Endothelial cell of umbilical vein (primary cell): Measurements from ENCODE around the gene FAM83F. TPM values are rescaled to one million over a fixed set of nuclear protein-coding genes. Genes with fewer than 3 reads are reported as not detected.

Experiments
- BruUV-seq: library from RNA; stranded (reverse); fragments of 400-500 nt; replicated peaks from 2 replicates; lab custom pipeline; 2021; lab: Mats Ljungman, UMichigan
- CTCF ChIA-PET: fragments of 300-600, 350-600 bp; sonication (Branson Sonifier 250); formaldehyde crosslinking; loops from one replicate; lab custom pipeline; 2021; ENCODE audit warnings: antibody characterized with exemption, inconsistent platforms; lab: Charles Lee
- POLR2A ChIA-PET: fragments of 300-600, 350-600 bp; sonication (Branson Sonifier 250); formaldehyde crosslinking; loops from one replicate; lab custom pipeline; 2021; ENCODE audit warnings: antibody characterized with exemption, inconsistent platforms; lab: Charles Lee
- DNase-seq: peaks from one replicate; pipeline ENCODE4 v3.0.0-alpha.2; 2011; ENCODE audit warnings: low read depth, low spot score
- FAIRE-seq: peaks from 2 replicates; lab custom pipeline; 2011; peaks lifted over from hg19 to GRCh38; lab: Jason Lieb, UNC
- H2AFZ ChIP-seq: 2 replicates; pipeline ENCODE4 v1.6.0; 2012; ENCODE audit warnings: low read depth, low read length, control low read depth, inconsistent platforms
- H3K27ac ChIP-seq: 2 replicates; pipeline ENCODE4 v1.5.1; 2011; ENCODE audit warnings: low read depth, mild to moderate bottlenecking, control low read depth, low read length, moderate library complexity; ENCODE audit not compliant: insufficient read depth
- H3K27me3 ChIP-seq, 2 experiments: 2 replicates each; pipeline versions ENCODE4 v1.6.0 to v1.6.1; 2011; ENCODE audit warnings: low read length in 2 of 2, mixed read lengths in 1 of 2; ENCODE audit not compliant: control insufficient read depth in 2 of 2, insufficient read depth in 2 of 2
- H3K36me3 ChIP-seq, 2 experiments: 2 replicates in 1 of 2; 3 replicates in 1 of 2; pipeline ENCODE4 v1.5.1; 2011; ENCODE audit warnings: low read length in 2 of 2, mild to moderate bottlenecking in 1 of 2, moderate library complexity in 1 of 2; ENCODE audit not compliant: control insufficient read depth in 2 of 2, insufficient read depth in 2 of 2; ENCODE audit errors: extremely low read depth in 1 of 2
- H3K4me1 ChIP-seq: 3 replicates; pipeline ENCODE4 v1.5.1; 2011; ENCODE audit warnings: mild to moderate bottlenecking, low read length; ENCODE audit not compliant: control insufficient read depth, insufficient read depth; ENCODE audit errors: extremely low read depth
- H3K4me2 ChIP-seq: 2 replicates; pipeline ENCODE4 v1.6.1; 2011; ENCODE audit warnings: low read length, control low read depth, mixed read lengths; ENCODE audit not compliant: insufficient read depth
- H3K4me3 ChIP-seq, 3 experiments: fragments of 200-600 bp in 1 of 3; sonication (generic), shearing (Covaris generic) in 1 of 3; replicated peaks in 1 of 3; 2 replicates each; pipeline ENCODE4 v1.5.1; 2011 to 2016; ENCODE audit warnings: control low read depth in 3 of 3, low read length in 3 of 3, mild to moderate bottlenecking in 2 of 3, inconsistent platforms in 1 of 3, low read depth in 1 of 3, moderate library complexity in 1 of 3; ENCODE audit not compliant: insufficient read depth in 1 of 3
- H3K79me2 ChIP-seq: 2 replicates; pipeline ENCODE4 v1.6.0; 2012; ENCODE audit warnings: low read length, inconsistent platforms; ENCODE audit not compliant: control insufficient read depth, insufficient read depth
- H3K9ac ChIP-seq: replicated peaks from 2 replicates; pipeline ENCODE3; 2011; ENCODE audit warnings: low read length, control low read depth; ENCODE audit not compliant: insufficient read depth; ENCODE audit errors: extremely low read depth
- H3K9me1 ChIP-seq: replicated peaks from 3 replicates; pipeline ENCODE4 v1.6.0; 2011; ENCODE audit warnings: mild to moderate bottlenecking, low read length; ENCODE audit not compliant: control insufficient read depth, insufficient read depth; ENCODE audit errors: extremely low read depth
- H3K9me3 ChIP-seq: replicated peaks from 2 replicates; pipeline ENCODE4 v1.5.1; 2012; ENCODE audit warnings: low read length, inconsistent platforms; ENCODE audit not compliant: control insufficient read depth, insufficient read depth
- H4K20me1 ChIP-seq: replicated peaks from 2 replicates; pipeline ENCODE3; 2011; ENCODE audit warnings: mild to moderate bottlenecking, low read length; ENCODE audit not compliant: control insufficient read depth, insufficient read depth; ENCODE audit errors: extremely low read depth
- CTCF ChIP-seq, 2 donors: IDR thresholded peaks; 1 replicate in 1 of 2; 2 replicates in 1 of 2; pipeline ENCODE4 v1.5.1; 2011; ENCODE audit warnings: low read length in 2 of 2, mild to moderate bottlenecking in 2 of 2, moderate library complexity in 2 of 2, control low read depth in 1 of 2, inconsistent platforms in 1 of 2, low read depth in 1 of 2; ENCODE audit not compliant: insufficient read depth in 1 of 2; ENCODE audit errors: extremely low read depth in 1 of 2
- EZH2 ChIP-seq: IDR thresholded peaks from 2 replicates; pipeline ENCODE4 v1.6.1; 2012; ENCODE audit warnings: borderline replicate concordance, low read depth, mild to moderate bottlenecking, moderate library complexity, low read length, inconsistent platforms; ENCODE audit not compliant: severe bottlenecking
- FOS ChIP-seq: IDR thresholded peaks from 2 replicates; pipeline ENCODE4 v1.6.1; 2011; ENCODE audit warnings: mild to moderate bottlenecking, low read length, moderate library complexity, borderline replicate concordance; ENCODE audit not compliant: insufficient read depth
- GATA2 ChIP-seq: IDR thresholded peaks from 2 replicates; pipeline ENCODE4 v1.7.0; 2011; ENCODE audit warnings: low read depth, mild to moderate bottlenecking, moderate library complexity, mixed read lengths, low read length; ENCODE audit not compliant: insufficient read length, insufficient read depth
- JUN ChIP-seq: IDR thresholded peaks from 2 replicates; pipeline ENCODE4 v1.6.1; 2011; ENCODE audit warnings: borderline replicate concordance, low read depth; ENCODE audit not compliant: insufficient read length, insufficient read depth
- MAX ChIP-seq: IDR thresholded peaks from 2 replicates; pipeline ENCODE4 v1.6.1; 2011; ENCODE audit not compliant: insufficient read depth, insufficient read length
- MYC ChIP-seq: IDR thresholded peaks from one replicate; pipeline ENCODE4 v1.6.1; 2011; ENCODE audit warnings: mild to moderate bottlenecking, low read depth, low read length
- POLR2A ChIP-seq: IDR thresholded peaks from 2 replicates; pipeline ENCODE4 v1.6.1; 2012; ENCODE audit warnings: low read depth, mild to moderate bottlenecking, control low read depth, low read length
- POLR2AphosphoS5 ChIP-seq: IDR thresholded peaks from 2 replicates; pipeline ENCODE4 v1.6.1; 2012; ENCODE audit warnings: low read depth, mild to moderate bottlenecking, control low read depth, low read length, moderate library complexity; ENCODE audit not compliant: insufficient read depth
- dilution Hi-C: fragments of 300-500 bp; cut with MboI; formaldehyde crosslinking; loops from one replicate; pipeline ENCODE4 v1.15.0; 2019; ENCODE audit warnings: low sequenced_read_pairs; ENCODE audit not compliant: extremely low pct_ligation_motif_present
- intact Hi-C: fragments of 100-400 bp; cut with micrococcal nuclease; formaldehyde crosslinking; loops from one replicate; pipeline ENCODE4 v1.10.0; 2022
- polyA plus RNA-seq, 4 experiments: library from polyadenylated mRNA; depleted of rRNA in 3 of 4; stranded (reverse) in 3 of 4; unstranded in 1 of 4; fragments of >200 nt; gene quantifications; 2 replicates each; pipeline versions ENCODE4 v1.2.1 to v1.2.3, GENCODE V29; 2011 to 2012; ENCODE audit warnings: missing spikeins in 1 of 4
- total RNA-seq: library from RNA; stranded (reverse); gene quantifications from 2 replicates; pipeline ENCODE4 v1.2.3, GENCODE V29; 2021

Gene FAM83F
- total and polyA plus RNA-seq, 2 donors (not counting 3 experiments of a cell fraction or from before 2014, with no cell fraction given): not detected

GRCh38 chr22:40001106-40001505 lies 6.4 kb downstream of the FAM83F start:
- no peak overlapping the region for H3K4me2 ChIP-seq
- BruUV-seq: no TSS peak
- H3K9me3 ChIP-seq: no peaks in the 10 kb centered on the region
- POLR2A ChIA-PET: no interaction called here
- intact Hi-C loops: no loop called here
- no peaks in the 10 kb centered on the region for H3K4me1 ChIP-seq
- H3K9ac ChIP-seq: no peak overlapping the region
- H2AFZ ChIP-seq: no peak overlapping the region
- no peaks in the 10 kb centered on the region for H3K9me1 ChIP-seq
- no peak overlapping the region for H3K4me3 ChIP-seq
- H3K27ac ChIP-seq: no peak overlapping the region
- CTCF ChIA-PET: interaction anchor here (1.1 to 3.9 kb wide), 5 partner anchors 9 to 68 kb away, joined by 3 to 16 read pairs (median 7); no protein-coding TSS in a partner anchor
- H4K20me1 ChIP-seq: no peaks in the 10 kb centered on the region
- H3K36me3 ChIP-seq: no peaks in the 10 kb centered on the region
- no peak for DNase-seq
- dilution Hi-C loops: loop anchor here (25.0 kb wide), 1 partner anchor 439 kb away; the partner anchor contains the start of gene CACNA1I
- no peak for TF ChIP-seq MAX
- TF ChIP-seq JUN: no peak
- no peak for TF ChIP-seq MYC
- TF ChIP-seq CTCF (IDR thresholded peaks at IDR 0.05; ENCODE audit: extremely low read depth in 1 of 2, insufficient read depth in 1 of 2, low read depth in 1 of 2, low read length in 2 of 2): no peak
- no peak for TF ChIP-seq POLR2A
- TF ChIP-seq GATA2: no peak
- no peak for TF ChIP-seq EZH2
- TF ChIP-seq POLR2AphosphoS5: no peak
- no peak for TF ChIP-seq FOS
- no peaks in the 10 kb centered on the region for H3K79me2 ChIP-seq
- H3K27me3 ChIP-seq: peaks cover 3 to 12% of the 10 kb centered on the region in 2 experiments
- FAIRE-seq: no peak
